ENCODE results near the gene SNW1.

The SNW1 gene

GRCh38 chr14:77722301-77722700, 38.7 kb downstream of the SNW1 start:
- no peak for TF ChIP-seq CTCF (IDR thresholded peaks at IDR 0.05)

GRCh38 chr14:77721437-77721836, 39.5 kb downstream of the SNW1 start:
- no peak for TF ChIP-seq CTCF (IDR thresholded peaks at IDR 0.05)

- no peak for TF ChIP-seq CTCF (IDR thresholded peaks at IDR 0.05)
Observed at GRCh38 chr14:77717608-77718305, 43.2 kb downstream of the SNW1 start.

GRCh38 chr14:77714926-77715325, 46.0 kb downstream of the SNW1 start:
- no peak for TF ChIP-seq CTCF (IDR thresholded peaks at IDR 0.05)

GRCh38 chr14:77710364-77710763, 50.6 kb downstream of the SNW1 start:
- no peak for TF ChIP-seq CTCF (IDR thresholded peaks at IDR 0.05)

GRCh38 chr14:77709412-77709811, 51.5 kb downstream of the SNW1 start:
- no peak for TF ChIP-seq CTCF (IDR thresholded peaks at IDR 0.05)

- no peak for TF ChIP-seq CTCF (IDR thresholded peaks at IDR 0.05)
Observed at GRCh38 chr14:77708749-77709148, 52.2 kb downstream of the SNW1 start.
